Measurements from ENCODE around the gene PLCD3.
"Not testable (repeated sequence)": the region's sequence is repeated elsewhere in the genome, so short reads cannot be mapped to it uniquely, and the experiment has no call there.

PLCD3 gene

GRCh38 chr17:45127207-45127547 is 5.1 kb downstream of the PLCD3 start:
- no peak overlapping the region for H3K4me3 ChIP-seq (ENCODE audit: low read depth, low read length)
- DNase-seq (ENCODE audit: low read depth), result no peak
- TF ChIP-seq CTCF (conservative IDR thresholded peaks at IDR 0.05; ENCODE audit: low read depth, low read length), result no peak

DNA sequence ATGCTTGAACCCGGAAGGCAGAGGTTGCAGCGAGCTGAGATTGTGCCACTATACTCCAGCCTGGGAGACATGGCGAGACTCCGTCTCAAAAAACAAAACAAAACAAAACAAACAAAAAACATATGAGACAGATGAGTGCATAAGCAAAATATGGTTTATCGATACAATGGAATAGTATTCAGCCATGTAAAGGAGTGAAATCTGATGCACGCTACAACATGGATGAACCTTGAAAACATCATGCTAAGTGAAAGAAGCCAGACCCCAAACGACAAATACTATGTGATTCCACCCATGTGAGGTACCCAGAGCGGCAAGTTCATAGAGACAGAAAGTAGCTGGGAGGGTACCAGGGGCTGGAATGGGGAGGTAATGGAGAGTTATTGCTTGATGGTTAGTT is 6.8 kb downstream of the PLCD3 start:
- DNase-seq (ENCODE audit: low read depth), result no peak
- TF ChIP-seq CTCF (conservative IDR thresholded peaks at IDR 0.05; ENCODE audit: low read depth, low read length), result no peak
- H3K4me3 ChIP-seq (ENCODE audit: low read depth, low read length), result no peak overlapping the region

DNA sequence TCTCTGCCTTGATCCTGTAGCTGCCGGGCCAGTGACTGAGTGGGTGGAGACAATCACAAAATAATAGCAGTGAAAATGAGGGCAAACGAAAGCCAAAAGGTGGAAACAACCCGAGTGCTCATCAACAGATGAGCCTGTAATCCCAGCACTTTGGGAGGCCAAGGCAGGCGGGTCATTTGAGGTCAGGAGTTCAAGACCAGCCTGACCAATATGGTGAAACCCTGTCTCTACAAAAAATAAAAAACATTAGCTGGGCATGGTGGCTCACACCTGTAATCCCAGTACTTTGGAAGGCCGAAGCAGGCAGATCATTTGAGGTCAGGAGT is 7.6 kb downstream of the PLCD3 start:
- DNase-seq (ENCODE audit: low read depth); H3K4me3 ChIP-seq (ENCODE audit: low read depth, low read length): not testable (repeated sequence)

DNA sequence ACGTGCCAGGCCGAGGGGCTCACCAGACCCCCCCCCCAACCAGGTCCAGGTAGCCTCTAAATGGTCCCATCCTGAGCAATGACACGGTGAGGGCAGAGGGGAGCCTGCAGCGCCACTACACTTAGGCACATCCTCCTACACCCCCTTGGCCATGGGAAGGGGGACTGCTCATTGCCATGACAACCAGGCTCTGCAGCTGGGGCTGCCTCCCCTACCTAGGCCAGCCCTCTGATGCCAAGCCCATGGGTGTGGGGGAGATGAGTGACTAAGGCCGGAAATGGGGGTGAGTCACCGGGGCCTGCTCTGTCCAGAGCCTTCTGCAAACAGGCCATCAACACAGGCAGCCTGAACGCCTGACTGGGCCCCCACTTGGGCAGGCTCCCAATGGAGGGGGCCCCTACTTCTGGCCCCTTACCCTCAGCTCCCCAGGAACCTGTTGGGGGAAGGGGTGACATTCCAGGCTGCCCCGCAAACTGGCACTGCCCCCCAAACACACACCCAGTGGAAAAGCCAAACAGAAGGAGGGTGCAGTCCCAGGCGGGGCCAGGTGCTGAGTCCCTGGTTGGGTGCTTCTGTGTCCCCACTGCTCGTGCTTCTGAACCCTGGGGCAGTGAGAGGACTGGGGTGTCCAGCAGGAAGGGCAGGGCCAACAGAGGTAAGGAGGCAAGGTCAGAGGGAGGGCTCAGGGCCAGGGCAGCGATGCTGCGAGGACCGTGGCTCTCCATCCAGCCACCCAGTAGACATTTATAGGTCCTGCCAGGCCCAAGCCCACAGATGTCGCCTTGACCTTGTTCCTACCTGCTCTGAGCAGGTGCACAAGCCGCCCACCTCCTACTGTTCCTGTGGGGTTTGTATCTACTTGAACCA is 8.2 kb downstream of the PLCD3 start:
- peak; percentile 81 for DNase-seq (ENCODE audit: low read depth)

DNA sequence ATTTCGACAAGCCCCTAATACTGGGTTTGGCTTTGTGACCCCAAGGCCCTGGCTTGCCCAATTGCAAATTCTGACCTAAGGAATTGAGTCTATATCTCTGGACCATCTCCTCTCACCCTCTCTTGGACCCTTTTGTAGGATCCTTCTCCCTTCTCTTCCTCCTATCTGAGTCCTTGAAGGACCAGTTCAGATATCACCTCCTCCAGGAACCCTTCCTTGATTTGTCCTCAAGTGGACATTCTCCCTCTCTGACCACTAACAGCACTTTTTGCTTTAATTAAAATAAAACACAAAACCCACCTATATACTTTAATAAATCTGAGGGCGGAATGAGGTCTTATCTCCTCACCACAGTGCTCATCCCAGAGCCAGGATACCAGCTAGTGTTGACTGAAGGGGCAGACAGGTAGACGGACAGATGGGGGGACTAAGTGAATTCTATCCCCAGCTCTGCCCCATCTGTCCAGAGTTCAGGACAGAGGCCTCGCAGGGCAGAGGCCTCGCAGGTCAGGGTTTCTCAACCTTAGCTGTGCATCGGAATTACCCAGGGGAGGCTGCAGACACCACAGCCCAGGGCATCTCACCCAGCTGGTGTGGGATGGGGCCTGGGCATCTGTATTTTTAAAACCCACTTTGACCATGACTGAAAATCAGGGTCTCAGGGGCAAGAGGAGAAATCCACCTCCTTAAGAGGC is 9.1 kb downstream of the PLCD3 start:
- H3K4me3 ChIP-seq (ENCODE audit: low read depth, low read length), result no peak overlapping the region
- DNase-seq (ENCODE audit: low read depth), result no peak
- no peak for TF ChIP-seq CTCF (conservative IDR thresholded peaks at IDR 0.05; ENCODE audit: low read depth, low read length)

More for the DNA sequence above, 8.2 kb downstream of the PLCD3 start:
- no peak overlapping the region for H3K4me3 ChIP-seq (ENCODE audit: low read depth, low read length)
- no peak for TF ChIP-seq CTCF (conservative IDR thresholded peaks at IDR 0.05; ENCODE audit: low read depth, low read length)

DNA sequence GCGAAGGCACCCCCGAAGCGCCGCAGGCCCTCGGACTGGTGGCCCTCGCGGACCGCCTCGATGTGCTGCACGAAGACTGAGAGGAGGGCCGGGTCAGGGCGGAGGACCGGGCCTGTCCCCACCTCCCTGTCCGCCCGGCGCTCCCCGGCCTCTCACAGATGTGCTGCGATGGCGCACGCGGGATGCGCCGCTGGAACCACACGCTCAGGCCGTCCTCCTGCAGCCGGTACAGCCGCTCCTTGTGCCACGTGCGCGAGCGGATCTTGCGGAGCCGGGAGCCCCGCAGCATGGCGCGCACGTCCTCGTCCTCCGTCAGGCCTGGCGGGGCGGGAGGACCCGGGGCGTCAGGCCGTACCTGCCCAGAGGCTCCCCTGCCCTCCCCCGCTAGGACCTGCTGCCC is 11.3 kb downstream of the PLCD3 start:
- DNase-seq (ENCODE audit: low read depth), result no peak
- TF ChIP-seq CTCF (conservative IDR thresholded peaks at IDR 0.05; ENCODE audit: low read depth, low read length), result no peak
- no peak overlapping the region for H3K4me3 ChIP-seq (ENCODE audit: low read depth, low read length)

DNA sequence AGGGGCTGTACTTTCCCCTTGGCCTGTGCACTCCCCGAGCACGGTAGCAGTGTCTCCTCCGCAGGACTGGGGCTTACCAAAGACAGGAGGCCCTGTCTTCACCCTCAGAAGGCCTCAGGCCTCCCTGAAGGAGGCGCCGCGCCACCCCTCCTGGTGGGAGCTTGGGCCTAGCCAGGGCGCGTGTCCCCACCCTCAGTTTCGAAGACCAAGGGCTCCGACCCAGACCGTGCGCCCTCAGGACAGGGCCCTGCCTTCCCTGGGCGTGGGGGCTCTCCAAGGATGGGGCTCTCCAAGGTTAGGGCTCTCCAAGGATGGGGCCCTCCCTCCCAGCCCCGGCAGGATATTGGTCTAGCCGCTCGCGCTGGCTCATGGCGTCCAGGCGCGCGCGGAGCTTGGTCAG is 11.8 kb downstream of the PLCD3 start:
- H3K4me3 ChIP-seq (ENCODE audit: low read depth, low read length), result no peak overlapping the region
- no peak for TF ChIP-seq CTCF (conservative IDR thresholded peaks at IDR 0.05; ENCODE audit: low read depth, low read length)
- no peak for DNase-seq (ENCODE audit: low read depth)
